Breast epithelium (tissue), 3 donors: Measurements from ENCODE around the gene PRIM1.

Experiments used
- POLR2A ChIP-seq: fragments of 450-650 bp; IDR thresholded peaks from one replicate; pipeline ENCODE4 v1.6.1; 2016; ENCODE audit warnings: antibody characterized with exemption, mild to moderate bottlenecking, moderate library complexity
- POLR2AphosphoS5 ChIP-seq, 3 donors: sonication (generic); formaldehyde crosslinking; IDR thresholded peaks; one replicate each; pipeline ENCODE4 v1.6.1; 2017; ENCODE audit warnings: antibody characterized with exemption in 3 of 3
- TF ChIP-seq, protein P1 (sequence below), 3 donors: fragments of 450-650 bp; IDR thresholded peaks; one replicate each; pipeline ENCODE4 v1.5.1; 2016 to 2017; ENCODE audit warnings: antibody characterized with exemption in 3 of 3, mild to moderate bottlenecking in 3 of 3, moderate library complexity in 3 of 3

DNA sequence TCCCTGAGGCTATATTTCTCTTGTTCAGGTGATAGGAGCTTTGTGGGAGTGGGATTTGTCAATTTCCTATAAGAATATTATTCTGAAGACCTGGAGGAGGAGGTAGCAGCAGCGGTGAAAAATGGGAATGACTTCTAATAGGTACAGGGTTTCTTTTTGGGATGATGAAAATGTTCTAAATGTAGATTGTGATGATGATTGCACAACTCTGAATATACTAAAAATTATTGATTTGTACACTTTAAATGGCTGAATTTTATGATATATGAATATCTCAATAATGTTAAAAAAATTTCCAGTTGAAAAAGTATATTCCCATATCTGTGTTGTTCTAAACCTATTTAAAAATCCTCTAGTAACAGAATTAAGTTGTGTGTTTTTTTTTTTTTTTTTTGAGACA is 33.8 kb upstream of the PRIM1 start:
- TF ChIP-seq, protein P1, sequence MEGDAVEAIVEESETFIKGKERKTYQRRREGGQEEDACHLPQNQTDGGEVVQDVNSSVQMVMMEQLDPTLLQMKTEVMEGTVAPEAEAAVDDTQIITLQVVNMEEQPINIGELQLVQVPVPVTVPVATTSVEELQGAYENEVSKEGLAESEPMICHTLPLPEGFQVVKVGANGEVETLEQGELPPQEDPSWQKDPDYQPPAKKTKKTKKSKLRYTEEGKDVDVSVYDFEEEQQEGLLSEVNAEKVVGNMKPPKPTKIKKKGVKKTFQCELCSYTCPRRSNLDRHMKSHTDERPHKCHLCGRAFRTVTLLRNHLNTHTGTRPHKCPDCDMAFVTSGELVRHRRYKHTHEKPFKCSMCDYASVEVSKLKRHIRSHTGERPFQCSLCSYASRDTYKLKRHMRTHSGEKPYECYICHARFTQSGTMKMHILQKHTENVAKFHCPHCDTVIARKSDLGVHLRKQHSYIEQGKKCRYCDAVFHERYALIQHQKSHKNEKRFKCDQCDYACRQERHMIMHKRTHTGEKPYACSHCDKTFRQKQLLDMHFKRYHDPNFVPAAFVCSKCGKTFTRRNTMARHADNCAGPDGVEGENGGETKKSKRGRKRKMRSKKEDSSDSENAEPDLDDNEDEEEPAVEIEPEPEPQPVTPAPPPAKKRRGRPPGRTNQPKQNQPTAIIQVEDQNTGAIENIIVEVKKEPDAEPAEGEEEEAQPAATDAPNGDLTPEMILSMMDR (IDR thresholded peaks at IDR 0.05), result no peak
- TF ChIP-seq POLR2A (no peak), POLR2AphosphoS5 (IDR thresholded peaks at IDR 0.05) (no peak)
